Caco-2 (cell line): ENCODE data around the gene ZBTB5. TPM values are rescaled to one million over a fixed set of nuclear protein-coding genes. Genes with fewer than 3 reads are reported as not detected.
"Not testable (repeated sequence)": the region's sequence is repeated elsewhere in the genome, so short reads cannot be mapped to it uniquely, and the experiment has no call there.

Experiments used
- BruUV-seq: library from RNA; stranded (reverse); fragments of 400-500 nt; replicated peaks from 2 replicates; lab custom pipeline; 2021; lab: Mats Ljungman, UMichigan
- CTCF ChIA-PET: fragments of 300-600 bp; sonication (Branson Sonifier 250); formaldehyde crosslinking; loops from one replicate; lab custom pipeline; 2022; ENCODE audit warnings: antibody characterized with exemption; lab: Charles Lee
- POLR2A ChIA-PET: fragments of 300-600 bp; sonication (Branson Sonifier 250); formaldehyde crosslinking; loops from one replicate; lab custom pipeline; 2022; ENCODE audit warnings: antibody characterized with exemption; lab: Charles Lee
- DNase-seq, 2 experiments: peaks; one replicate each; pipeline versions ENCODE4 v3.0.0 to v3.0.0-alpha.2; 2020 to 2022
- H3K27me3 ChIP-seq: replicated peaks from 2 replicates; pipeline ENCODE4 v1.6.0; 2011; ENCODE audit warnings: low read length; ENCODE audit not compliant: control insufficient read depth, insufficient read depth
- H3K36me3 ChIP-seq: 2 replicates; pipeline ENCODE4 v1.5.1; 2011; ENCODE audit warnings: low read length; ENCODE audit not compliant: control insufficient read depth, insufficient read depth
- H3K4me1 ChIP-seq: fragments of 250-450 bp; sonication (Bioruptor Pico); 2 replicates; pipeline ENCODE4 v1.5.1; 2020; ENCODE audit warnings: mild to moderate bottlenecking
- H3K4me3 ChIP-seq: 2 replicates; pipeline ENCODE4 v1.5.1; 2011; ENCODE audit warnings: low read depth, mild to moderate bottlenecking, control low read depth, low read length
- H3K9me3 ChIP-seq: fragments of 250-450 bp; sonication (Bioruptor Pico); 2 replicates; pipeline ENCODE4 v1.5.1; 2020; ENCODE audit warnings: mild to moderate bottlenecking, moderate library complexity
- H3K27ac Mint-ChIP-seq: one replicate; pipeline ENCODE4 v1.8.0; 2022; ENCODE audit warnings: mixed read lengths; ENCODE audit not compliant: unreplicated experiment
- H3K27me3 Mint-ChIP-seq: one replicate; pipeline ENCODE4 v1.8.0; 2022; ENCODE audit warnings: mixed read lengths; ENCODE audit not compliant: insufficient read depth, unreplicated experiment
- H3K36me3 Mint-ChIP-seq: one replicate; pipeline ENCODE4 v1.8.0; 2022; ENCODE audit warnings: mild to moderate bottlenecking, mixed read lengths; ENCODE audit not compliant: insufficient read depth, unreplicated experiment
- H3K4me1 Mint-ChIP-seq: one replicate; pipeline ENCODE4 v1.8.0; 2022; ENCODE audit warnings: low read depth, mixed read lengths; ENCODE audit not compliant: unreplicated experiment
- H3K4me3 Mint-ChIP-seq: one replicate; pipeline ENCODE4 v1.8.0; 2022; ENCODE audit warnings: mild to moderate bottlenecking, moderate library complexity, mixed read lengths; ENCODE audit not compliant: unreplicated experiment
- H3K9me3 Mint-ChIP-seq: one replicate; pipeline ENCODE4 v1.8.0; 2022; ENCODE audit warnings: mixed read lengths; ENCODE audit not compliant: unreplicated experiment
- intact Hi-C: fragments of 100-400 bp; cut with micrococcal nuclease; formaldehyde crosslinking; loops from one replicate; pipeline ENCODE4 v1.10.0; 2022; ENCODE audit not compliant: unreplicated experiment
- total RNA-seq: library from RNA; stranded (reverse); gene quantifications from 2 replicates; pipeline ENCODE4 v1.2.3, GENCODE V29; 2022
- TF ChIP-seq, protein P1 (sequence below), 2 experiments: fragments of 200-600 bp in 1 of 2; IDR thresholded peaks; 1 replicate in 1 of 2; 2 replicates in 1 of 2; pipeline versions ENCODE4 v1.5.1 to v1.8.0; 2011 to 2022; ENCODE audit warnings: antibody characterized with exemption in 1 of 2, control low read depth in 1 of 2, inconsistent platforms in 1 of 2, low read depth in 1 of 2, low read length in 1 of 2, mild to moderate bottlenecking in 1 of 2, moderate library complexity in 1 of 2; ENCODE audit not compliant: insufficient read depth in 1 of 2, severe bottlenecking in 1 of 2, unreplicated experiment in 1 of 2

ZBTB5 gene
- total RNA-seq, 1 experiment from 2014 or later = 13.2 TPM

DNA sequence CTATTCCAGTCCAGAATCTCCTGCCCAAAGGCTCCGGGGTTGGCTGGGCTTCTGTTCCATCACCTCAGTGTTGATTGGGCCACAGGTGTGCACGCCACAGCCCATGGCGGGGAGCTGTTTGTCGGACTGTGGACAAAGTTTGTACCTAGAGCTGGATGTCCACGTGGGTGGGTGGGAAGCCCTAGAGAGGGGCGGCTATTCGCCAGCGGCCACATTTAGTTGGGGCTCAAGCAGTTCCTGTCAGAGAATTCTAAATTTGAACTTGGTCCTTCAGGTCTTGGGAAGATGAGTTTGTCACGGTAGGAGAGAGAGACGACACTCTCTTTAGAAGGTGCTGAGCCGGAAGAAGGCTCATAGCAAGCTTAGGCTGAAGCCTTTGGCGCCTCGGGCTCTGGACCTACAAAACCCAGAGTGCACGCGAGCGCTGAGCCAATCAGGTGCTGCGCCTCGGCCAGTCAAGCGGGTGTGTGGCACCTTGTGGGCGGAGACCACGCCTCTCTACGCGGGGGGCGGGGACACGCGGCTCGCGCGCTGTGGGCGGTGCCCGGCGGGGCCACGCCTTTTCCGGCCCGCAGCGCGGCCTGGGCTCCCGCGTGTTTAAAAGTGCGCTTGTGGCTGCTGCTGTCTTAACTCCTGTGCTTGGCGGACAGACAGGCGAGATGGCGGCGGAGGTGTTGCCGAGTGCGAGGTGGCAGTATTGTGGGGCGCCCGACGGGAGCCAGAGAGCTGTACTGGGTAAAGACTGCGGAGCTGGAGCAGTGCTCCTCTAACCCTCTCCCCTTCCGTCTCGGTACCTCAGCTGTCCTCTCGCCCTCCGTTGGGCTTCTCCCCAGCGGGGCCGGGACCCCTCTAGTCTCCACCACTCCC, 20.4 kb upstream of the ZBTB5 start, which contains the start of gene POLR1E:
Gene POLR1E, plus strand, starts transcription at position 560 of the 867 bp plus-strand sequence. Its CDS starts 100 bp downstream, at position 660.
- peak within 1 kb of the TSS; percentile 96 for H3K4me3 ChIP-seq
- BruUV-seq = no TSS peak
- Mint-ChIP-seq H3K36me3 (peaks cover 26% of the 10 kb centered on the region), H3K27ac (peak within 1 kb of the TSS; percentile 89), H3K4me3 (peak within 1 kb of the TSS; percentile 93), H3K4me1 (peaks cover 22% of the 10 kb centered on the region), H3K9me3 (no peaks in the 10 kb centered on the region), H3K27me3 (no peaks in the 10 kb centered on the region)
- intact Hi-C loops = loop anchor here (1.0 to 10.0 kb wide), 5 partner anchors 21 to 419 kb away; partner anchors contain the start of genes SLC25A51, TOMM5 and ZBTB5
- peak; percentile 97 to 98 for DNase-seq
- H3K9me3 ChIP-seq = no peaks in the 10 kb centered on the region
- ChIA-PET POLR2A (interaction anchor here (0.6 to 1.9 kb wide), 6 partner anchors 12 to 267 kb away, joined by 3 to 24 read pairs (median 6); partner anchors contain the start of genes TOMM5 and ZBTB5), CTCF (interaction anchor here (0.6 to 1.0 kb wide), 4 partner anchors 23 to 299 kb away, joined by 3 to 4 read pairs (median 3); partner anchors contain the start of gene EXOSC3)
- H3K27me3 ChIP-seq = no peaks in the 10 kb centered on the region
- TF ChIP-seq, protein P1, sequence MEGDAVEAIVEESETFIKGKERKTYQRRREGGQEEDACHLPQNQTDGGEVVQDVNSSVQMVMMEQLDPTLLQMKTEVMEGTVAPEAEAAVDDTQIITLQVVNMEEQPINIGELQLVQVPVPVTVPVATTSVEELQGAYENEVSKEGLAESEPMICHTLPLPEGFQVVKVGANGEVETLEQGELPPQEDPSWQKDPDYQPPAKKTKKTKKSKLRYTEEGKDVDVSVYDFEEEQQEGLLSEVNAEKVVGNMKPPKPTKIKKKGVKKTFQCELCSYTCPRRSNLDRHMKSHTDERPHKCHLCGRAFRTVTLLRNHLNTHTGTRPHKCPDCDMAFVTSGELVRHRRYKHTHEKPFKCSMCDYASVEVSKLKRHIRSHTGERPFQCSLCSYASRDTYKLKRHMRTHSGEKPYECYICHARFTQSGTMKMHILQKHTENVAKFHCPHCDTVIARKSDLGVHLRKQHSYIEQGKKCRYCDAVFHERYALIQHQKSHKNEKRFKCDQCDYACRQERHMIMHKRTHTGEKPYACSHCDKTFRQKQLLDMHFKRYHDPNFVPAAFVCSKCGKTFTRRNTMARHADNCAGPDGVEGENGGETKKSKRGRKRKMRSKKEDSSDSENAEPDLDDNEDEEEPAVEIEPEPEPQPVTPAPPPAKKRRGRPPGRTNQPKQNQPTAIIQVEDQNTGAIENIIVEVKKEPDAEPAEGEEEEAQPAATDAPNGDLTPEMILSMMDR (IDR thresholded peaks at IDR 0.05; ENCODE audit: insufficient read depth in 1 of 2, low read depth in 1 of 2, low read length in 1 of 2, severe bottlenecking in 1 of 2, unreplicated experiment in 1 of 2) = no peak
- peaks cover 24% of the 10 kb centered on the region for H3K4me1 ChIP-seq
- H3K36me3 ChIP-seq = 0 out of 2 replicates have a peak, but pooled peaks cover 1% of the 10 kb centered on the region

DNA sequence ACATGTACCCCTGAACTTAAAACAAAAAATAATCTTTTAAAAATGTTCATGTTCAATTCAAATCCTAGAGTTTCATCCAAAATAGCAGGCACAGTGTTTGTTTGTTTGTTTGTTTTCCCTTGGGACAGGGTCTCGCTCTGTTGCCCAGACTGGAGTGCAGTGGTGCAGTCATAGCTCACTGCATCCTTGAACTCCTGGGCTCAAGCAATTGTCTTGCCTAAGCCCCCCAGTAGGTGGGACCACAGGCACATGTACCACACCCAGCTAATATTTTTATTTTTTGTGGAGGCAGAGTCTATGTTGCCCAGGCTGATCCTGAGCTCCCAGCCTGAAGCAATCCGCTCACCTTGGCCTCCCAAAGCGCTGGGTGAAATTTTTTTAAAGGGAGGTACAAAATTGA, 15.5 kb upstream of the ZBTB5 start:
- intact Hi-C loops = loop anchor here (10.0 kb wide), 1 partner anchor 224 kb away; no protein-coding TSS in a partner anchor
- Histone ChIP-seq H3K4me1 (peaks cover 19% of the 10 kb centered on the region), H3K9me3 (no peaks in the 10 kb centered on the region), H3K27me3 (no peaks in the 10 kb centered on the region), H3K36me3 (no peaks in the 10 kb centered on the region), H3K4me3 (no peak overlapping the region)
- CTCF ChIA-PET = interaction anchor here (0.6 kb wide), 2 partner anchors 99 to 293 kb away, joined by 3 to 6 read pairs; no protein-coding TSS in a partner anchor
- H3K4me1 Mint-ChIP-seq = peaks cover 16% of the 10 kb centered on the region
- H3K4me3 Mint-ChIP-seq = no peak overlapping the region
- H3K27ac Mint-ChIP-seq = no peak overlapping the region
- POLR2A ChIA-PET = no interaction called here
- DNase-seq = no peak
- no TSS peak for BruUV-seq
- H3K27me3 Mint-ChIP-seq = no peaks in the 10 kb centered on the region
- TF ChIP-seq, protein P1 (IDR thresholded peaks at IDR 0.05; ENCODE audit: insufficient read depth in 1 of 2, low read depth in 1 of 2, low read length in 1 of 2, severe bottlenecking in 1 of 2, unreplicated experiment in 1 of 2) = no peak
- H3K9me3 Mint-ChIP-seq = no peaks in the 10 kb centered on the region
- no peaks in the 10 kb centered on the region for H3K36me3 Mint-ChIP-seq

DNA sequence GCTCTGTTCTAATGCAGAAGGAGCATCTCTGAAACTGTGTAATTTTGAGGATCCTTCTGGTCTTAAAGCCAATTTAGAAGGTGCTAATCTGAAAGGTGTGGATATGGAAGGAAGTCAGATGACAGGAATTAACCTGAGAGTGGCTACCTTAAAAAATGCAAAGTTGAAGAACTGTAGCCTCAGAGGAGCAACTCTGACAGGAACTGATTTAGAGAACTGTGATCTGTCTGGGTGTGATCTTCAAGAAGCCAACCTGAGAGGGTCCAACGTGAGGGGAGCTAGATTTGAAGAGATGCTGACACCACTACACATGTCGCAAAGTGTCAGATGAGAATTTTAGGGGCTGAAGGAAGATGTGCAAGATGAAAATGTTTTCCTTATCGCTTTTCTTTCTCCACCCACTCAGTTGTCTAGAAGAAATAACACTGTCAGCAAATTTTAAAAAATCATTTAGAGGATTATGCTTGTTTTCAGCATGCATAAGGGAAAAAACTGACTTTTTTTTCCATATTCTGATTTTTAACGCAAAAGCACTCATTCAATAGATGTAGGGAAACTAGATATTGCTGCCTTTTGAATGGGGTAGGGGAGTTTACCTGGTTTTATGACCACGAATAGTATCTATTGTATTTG, 12.9 kb upstream of the ZBTB5 start:
- H3K27me3 ChIP-seq, H3K27ac Mint-ChIP-seq, POLR2A ChIA-PET, H3K27me3 Mint-ChIP-seq, H3K9me3 Mint-ChIP-seq, H3K4me3 Mint-ChIP-seq, H3K4me3 ChIP-seq, DNase-seq, intact Hi-C loops, CTCF ChIA-PET, H3K36me3 Mint-ChIP-seq, BruUV-seq, H3K36me3 ChIP-seq: not testable (repeated sequence)
- peaks cover 18% of the 10 kb centered on the region for H3K9me3 ChIP-seq
- H3K4me1 ChIP-seq = peaks cover 13% of the 10 kb centered on the region
- peaks cover 10% of the 10 kb centered on the region for H3K4me1 Mint-ChIP-seq

DNA sequence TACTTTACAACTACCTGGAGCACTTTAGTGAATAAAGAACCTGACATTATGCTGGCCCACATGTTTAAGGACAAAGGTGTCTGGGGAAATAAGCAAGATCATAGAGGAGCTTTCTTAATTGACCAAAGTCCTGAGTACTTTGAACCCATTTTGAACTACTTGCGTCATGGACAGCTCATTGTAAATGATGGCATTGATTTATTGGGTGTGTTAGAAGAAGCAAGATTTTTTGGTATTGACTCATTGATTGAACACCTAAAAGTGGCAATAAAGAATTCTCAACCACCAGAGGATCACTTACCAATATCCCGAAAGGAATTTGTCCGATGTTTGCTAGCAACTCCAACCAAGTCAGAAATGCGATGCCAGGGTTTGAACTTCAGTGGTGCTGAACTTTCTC, 12.2 kb upstream of the ZBTB5 start:
- H3K27me3 Mint-ChIP-seq, BruUV-seq, DNase-seq, H3K4me3 Mint-ChIP-seq, H3K27me3 ChIP-seq, H3K9me3 Mint-ChIP-seq, H3K36me3 Mint-ChIP-seq, H3K27ac Mint-ChIP-seq, CTCF ChIA-PET, H3K36me3 ChIP-seq, H3K4me3 ChIP-seq, POLR2A ChIA-PET, intact Hi-C loops: not testable (repeated sequence)
- peaks cover 12% of the 10 kb centered on the region for H3K4me1 Mint-ChIP-seq
- Histone ChIP-seq H3K4me1 (peaks cover 13% of the 10 kb centered on the region), H3K9me3 (peaks cover 18% of the 10 kb centered on the region)
